ENCODE results near the gene IL23A.
"Not testable (repeated sequence)": the region's sequence is repeated elsewhere in the genome, so short reads cannot be mapped to it uniquely, and the experiment has no call there.

Gene IL23A, protein sequence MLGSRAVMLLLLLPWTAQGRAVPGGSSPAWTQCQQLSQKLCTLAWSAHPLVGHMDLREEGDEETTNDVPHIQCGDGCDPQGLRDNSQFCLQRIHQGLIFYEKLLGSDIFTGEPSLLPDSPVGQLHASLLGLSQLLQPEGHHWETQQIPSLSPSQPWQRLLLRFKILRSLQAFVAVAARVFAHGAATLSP

DNA sequence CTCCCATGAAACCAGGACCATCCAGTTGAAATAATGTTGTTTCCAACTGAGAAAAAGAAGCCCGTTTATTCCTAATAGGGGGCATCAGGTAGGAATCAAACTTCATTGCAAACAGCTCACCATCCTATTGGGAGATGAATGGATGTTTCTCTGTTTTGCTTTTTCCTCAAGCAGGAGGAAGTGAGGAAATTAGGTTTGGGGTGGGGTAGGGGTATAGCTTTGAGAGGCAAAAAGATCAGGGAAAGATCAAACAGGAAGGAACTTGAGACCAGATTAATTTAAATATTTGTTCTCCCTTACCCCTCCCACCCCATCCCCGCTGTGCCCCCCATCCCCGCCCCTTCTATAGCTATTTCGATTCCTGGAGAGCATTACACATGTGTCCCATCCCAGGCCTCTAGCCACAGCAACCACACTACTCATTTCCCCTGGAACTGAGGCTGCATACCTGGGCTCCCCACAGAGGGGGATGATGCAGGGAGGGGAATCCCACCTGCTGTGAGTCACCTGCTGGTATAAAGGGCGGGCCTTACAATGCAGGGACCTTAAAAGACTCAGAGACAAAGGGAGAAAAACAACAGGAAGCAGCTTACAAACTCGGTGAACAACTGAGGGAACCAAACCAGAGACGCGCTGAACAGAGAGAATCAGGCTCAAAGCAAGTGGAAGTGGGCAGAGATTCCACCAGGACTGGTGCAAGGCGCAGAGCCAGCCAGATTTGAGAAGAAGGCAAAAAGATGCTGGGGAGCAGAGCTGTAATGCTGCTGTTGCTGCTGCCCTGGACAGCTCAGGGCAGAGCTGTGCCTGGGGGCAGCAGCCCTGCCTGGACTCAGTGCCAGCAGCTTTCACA lies at the start of gene IL23A:
TSS of gene IL23A (plus strand) at position 577 of the 850 bp plus-strand sequence. CDS start at position 738, 161 bp downstream.
- no peak for DNase-seq

DNA sequence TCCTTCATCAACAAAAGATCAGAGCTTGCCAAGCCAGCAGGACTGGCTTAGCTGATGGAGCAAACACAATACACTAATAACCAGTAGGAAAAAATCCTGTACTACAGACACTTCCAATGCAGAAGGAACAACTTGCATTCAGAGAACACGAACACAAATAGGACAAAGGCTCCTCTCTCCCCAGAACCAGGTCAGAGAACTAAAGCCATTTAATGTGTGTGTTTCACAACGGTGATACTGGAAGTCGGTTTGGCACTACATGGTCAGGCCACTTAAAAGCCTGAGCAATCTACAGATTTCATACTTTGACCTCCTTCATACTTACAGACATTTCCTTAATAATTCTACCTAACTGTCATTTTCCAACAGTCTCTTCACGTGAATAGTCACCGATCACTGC lies 44.9 kb upstream of the IL23A start:
- DNase-seq, result no peak

DNA sequence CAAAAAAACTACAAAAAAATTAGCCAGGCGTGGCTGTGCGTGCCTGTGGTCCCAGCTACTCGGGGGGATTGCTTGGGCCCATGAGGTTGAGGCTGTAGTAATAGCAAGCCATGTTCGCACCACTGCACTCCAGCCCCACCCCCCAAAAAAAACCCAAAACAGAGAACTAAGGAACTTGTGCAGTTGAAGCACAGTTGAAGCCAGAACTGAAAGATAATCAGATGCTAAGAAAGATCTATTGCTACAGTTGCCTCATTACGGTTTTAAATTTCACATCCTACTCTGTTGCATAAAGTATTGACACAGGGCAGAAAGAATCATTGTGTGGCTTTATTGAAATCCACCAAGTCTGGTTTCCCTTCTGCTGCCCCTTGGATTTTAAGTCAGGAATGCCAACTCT lies 42.4 kb upstream of the IL23A start:
- no peak for DNase-seq

DNA sequence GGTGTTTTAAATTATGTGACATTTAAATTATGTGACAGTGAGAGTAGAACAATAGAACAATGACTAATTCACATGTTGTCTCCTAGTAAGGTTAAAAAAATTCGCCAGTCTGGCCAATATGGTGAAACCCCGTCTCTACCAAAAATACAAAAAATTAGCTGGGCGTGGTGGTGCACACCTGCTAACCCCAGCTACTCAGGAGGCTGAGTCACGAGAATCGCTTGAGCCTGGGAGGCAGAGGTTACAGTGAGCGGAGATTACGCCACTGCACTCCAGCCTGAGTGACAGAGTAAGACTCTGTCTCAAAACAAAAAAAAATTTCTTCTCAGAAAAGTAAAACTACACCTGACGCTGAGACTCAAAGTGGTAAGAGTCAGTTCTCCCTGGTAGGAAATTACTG lies 41.3 kb upstream of the IL23A start:
- DNase-seq, result no peak

DNA sequence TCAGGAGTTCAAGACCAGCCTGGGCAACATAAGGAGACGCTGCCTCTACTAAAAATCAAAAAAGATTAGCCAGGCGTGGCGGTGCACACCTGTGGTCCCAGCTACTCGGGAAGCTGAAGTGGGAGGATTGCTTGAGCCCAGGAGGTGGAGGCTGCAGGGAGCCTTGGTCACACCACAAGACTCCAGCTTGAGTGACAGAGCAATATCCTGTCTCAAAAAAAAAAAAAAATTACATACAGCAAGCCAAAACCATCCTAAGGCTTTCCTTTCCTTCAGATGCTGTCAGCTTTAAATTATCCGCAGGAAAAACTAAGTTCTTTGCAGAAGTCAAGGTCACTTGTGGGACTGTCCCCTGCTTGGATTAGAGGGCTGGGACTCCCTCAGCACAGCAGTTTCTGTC lies 39.9 kb upstream of the IL23A start:
- DNase-seq, result no peak

DNA sequence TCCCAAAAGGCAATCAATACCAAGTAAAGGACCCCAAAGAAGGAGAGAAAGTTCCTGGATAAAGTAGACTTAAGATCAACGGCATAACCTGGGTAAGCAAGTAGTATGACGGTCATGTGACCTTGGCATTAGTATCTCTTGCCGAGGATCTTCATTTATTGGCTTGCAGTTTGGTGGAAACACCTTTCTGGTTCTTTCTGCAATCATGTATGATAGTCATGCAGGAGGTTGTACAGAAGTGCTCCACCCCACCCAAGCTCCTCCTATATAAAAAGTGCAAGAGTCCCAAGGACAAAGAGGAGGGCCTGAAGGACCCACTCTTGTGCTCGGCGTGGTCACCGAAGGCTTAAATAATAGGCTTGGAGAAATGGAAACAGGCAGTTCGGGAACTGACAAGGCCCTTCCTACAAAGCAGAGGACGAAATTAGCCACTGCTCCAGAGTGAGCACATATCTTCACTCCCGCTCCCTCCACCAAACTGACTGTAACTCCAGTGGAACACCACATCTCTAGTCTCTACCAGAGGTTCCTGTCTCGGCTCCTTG lies 39.3 kb upstream of the IL23A start:
- no peak for DNase-seq

DNA sequence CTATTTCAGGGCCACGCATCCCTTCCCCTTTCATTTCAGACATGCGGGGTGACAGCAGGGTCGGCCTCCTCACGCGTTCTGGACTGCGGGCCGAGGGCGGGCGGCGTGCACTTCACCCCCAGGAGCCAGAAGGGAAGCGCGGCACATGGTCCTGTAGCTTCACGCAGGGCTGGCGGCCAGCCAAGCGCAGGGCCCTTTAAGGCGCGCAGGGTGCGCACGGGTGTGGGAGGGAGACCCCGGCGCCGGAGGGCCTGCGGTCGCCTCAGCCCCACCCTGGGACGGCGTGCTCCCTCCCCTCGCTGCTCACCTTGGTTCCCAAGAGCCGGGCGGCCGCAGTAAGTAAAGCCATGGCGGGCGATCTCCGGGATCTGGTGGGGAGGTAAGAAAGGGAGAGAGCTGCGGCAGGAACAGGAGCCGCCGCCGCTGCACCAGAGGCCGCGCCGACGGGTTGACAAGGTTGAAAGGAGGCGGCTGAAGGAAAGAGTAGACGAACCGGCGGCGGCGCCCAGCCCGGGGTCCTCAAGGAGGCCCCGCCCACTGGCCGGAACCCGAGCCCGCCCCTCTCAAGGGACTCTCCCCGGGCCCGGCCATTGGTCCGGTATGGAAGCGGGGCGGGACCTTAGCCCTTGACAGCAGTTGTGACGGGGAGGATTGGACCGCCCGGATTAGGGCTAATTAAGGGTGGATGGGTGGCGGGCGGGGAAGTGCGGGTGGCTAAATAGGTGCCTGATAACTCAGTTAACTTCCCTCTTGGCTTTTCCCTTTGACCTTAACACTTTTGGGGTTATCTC lies 38.6 kb upstream of the IL23A start, which contains the start of gene CS:
TSS of gene CS (minus strand) at position 478 of the 791 bp plus-strand sequence. CDS start at position 349, 129 bp downstream.
- peak; percentile 92 for DNase-seq

DNA sequence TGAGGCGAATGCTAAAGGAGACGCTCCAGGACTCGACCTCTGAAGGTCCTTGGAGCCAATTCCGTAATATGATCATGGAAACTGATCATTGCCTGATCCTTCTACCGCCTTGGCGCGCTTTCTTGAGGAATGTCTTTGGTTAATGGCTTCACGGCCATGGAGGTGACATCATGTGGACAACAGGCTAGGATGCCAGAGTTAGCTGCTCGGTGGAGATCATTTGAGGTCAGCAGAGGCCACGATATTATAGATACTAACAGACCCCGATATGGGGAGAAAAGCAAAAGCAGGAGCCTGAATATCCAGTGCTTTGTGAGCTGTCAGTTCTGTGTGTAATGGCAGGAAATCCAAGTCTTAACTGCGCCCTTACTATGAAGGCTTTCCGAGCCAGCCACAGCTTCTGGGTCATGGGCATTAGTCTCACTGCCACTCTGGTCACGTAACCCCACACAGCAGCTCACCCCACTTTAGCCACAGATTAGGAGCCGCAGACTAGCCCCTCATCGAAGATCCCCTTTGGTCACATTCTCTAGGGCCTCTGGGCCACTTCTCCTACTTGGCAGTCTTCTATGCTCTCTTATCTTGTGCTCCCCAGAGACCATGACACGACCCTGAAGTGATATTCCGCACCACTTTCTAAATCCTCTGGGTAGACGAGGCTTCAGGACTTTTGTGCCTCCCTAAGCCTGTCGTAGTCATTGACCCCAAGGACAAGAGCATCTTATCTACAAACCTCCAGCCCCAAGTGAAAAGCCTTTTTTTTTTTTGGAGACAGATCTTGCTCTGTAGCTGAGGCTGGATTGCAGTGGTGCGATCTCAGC lies 37.8 kb upstream of the IL23A start:
- DNase-seq, result no peak

DNA sequence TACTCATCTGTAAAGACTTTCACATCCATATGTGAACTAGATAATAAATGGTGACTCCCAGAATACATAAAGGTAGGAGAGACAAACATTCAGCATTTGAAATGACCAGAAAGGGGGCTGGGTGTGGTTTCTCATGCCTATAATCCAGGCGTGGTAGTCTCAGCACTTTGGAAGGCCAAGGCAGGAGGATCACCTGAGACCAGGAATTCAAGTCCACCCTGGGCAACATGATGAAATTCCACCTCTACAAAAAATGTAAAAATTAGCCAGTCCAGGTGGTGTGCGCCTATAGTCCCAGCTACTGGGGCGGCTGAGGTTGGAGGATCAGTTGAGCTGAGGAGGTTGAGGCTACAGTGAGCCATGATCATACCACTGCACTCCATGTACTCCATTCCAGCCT lies 34.4 kb upstream of the IL23A start:
- DNase-seq, result no peak

DNA sequence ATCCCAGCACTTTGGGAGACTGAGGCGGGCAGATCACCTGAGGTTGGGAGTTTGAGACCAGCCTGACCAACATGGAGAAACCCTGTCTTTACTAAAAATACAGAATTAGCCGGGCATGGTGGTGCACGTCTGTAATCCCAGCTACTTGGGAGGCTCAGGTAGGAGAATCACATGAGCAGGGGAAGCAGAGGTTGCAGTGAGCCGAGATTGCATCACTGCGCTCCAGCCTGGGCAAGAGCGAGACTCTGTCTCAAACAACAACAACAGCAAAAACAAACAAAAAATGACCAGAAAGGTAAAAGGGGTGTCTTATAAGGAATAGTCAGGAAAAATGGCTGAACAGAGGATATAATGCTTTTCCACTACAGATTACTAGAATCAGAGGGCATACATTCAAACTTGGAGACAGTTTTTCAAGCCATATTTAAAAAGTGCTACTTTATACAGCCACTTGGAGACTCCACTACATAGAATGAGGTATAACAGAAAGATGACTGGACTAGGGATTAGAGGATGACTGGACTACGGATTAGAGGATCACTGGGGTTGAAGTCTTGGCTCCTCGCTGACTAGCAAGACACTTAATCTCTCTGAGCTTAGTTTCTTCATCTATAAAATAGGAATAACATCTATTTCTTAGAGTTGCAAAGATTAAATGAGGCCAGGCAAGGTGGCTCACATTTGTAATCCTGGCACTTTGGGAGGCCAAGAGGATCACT lies 33.7 kb upstream of the IL23A start:
- no peak for DNase-seq

DNA sequence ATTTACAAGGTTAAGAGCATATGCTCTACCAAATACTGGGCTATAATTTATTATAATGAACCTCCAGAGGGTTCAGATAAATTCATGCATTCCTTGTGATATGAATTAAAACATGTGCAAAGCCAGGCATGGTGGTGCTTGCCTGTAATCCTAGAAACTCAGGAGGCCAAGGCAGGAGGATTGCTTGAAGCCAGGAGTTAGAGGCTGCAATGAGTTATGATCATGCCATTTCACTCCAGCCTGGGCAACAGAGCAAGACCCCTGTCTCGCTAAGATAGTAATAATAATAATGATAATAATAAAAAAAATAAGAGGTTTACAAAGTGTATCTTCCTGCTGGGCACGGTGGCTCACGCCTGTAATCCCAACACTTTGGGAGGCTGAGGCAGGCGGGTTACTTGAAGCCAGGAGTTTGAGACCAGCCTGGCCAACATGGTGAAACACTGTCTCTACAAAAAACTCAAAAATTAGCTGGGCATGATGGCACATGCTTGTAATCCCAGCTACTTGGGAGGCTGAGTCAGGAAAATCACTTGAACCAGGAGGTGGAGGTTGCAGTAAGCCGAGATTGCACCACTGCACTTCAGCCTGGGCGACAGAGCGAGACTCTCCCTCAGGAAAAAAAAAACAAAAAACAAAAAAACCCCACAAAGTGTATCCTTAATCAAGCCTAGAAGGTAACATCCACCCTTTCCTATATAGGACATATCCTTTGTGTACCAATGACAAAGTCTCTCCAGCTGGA lies 31.3 kb upstream of the IL23A start:
- DNase-seq, result no peak

DNA sequence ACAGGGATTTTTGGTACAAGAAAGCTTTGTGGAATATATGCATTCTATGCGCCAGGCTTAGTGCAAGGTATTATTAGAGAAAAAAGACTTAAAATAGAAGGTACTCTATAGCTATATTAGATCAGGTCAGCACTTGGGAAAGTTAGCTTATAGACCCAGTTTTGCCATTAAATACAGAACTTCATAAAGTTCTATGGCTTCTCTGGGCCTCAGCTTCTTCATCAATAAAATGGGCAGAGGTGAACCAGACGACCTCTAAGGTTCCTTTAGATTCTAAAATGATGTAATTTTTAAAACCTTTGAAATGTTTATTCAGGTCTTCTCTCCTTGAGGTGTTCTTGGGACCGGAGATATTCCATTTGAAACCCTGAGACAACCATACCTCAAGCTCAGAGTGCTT lies 30.0 kb upstream of the IL23A start:
- no peak for DNase-seq

DNA sequence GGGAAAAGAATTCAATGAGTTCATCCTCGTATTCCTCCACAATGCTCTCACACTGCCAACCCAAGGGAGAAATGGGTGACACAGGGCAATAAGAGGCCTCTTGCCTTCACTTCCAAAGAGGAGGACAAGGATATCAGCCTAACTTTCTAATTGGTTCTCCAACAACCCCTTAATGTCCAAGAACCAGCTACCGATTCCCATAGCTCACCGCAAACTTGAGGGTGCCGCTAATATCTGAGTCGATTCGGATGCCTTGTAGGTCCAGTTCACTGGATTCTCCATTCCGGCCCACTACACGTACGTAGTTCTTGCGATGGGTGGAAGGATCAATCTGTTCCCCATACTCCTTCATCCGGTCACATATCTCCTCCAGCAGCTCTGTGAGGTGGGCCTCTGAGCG lies 27.7 kb upstream of the IL23A start:
- DNase-seq, result no peak

DNA sequence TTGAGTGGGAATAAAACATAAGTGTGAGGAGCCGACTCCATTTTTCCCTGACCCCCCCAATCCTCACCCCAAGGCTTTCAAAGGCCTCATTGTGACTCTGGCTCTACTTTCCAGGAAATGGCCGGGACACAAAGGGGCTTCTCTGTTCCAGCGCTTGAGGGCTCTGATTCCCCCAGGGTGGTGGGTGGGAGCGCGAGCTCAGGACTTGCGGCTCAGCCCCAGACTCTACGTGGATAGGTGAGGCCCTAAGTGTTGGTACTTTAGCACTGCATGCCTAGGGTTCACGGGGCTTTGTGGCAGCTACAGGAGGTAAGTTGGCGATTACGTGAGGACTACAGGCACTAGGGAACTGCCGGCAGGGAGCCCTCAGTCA lies 23.4 kb upstream of the IL23A start:
- no peak for DNase-seq

DNA sequence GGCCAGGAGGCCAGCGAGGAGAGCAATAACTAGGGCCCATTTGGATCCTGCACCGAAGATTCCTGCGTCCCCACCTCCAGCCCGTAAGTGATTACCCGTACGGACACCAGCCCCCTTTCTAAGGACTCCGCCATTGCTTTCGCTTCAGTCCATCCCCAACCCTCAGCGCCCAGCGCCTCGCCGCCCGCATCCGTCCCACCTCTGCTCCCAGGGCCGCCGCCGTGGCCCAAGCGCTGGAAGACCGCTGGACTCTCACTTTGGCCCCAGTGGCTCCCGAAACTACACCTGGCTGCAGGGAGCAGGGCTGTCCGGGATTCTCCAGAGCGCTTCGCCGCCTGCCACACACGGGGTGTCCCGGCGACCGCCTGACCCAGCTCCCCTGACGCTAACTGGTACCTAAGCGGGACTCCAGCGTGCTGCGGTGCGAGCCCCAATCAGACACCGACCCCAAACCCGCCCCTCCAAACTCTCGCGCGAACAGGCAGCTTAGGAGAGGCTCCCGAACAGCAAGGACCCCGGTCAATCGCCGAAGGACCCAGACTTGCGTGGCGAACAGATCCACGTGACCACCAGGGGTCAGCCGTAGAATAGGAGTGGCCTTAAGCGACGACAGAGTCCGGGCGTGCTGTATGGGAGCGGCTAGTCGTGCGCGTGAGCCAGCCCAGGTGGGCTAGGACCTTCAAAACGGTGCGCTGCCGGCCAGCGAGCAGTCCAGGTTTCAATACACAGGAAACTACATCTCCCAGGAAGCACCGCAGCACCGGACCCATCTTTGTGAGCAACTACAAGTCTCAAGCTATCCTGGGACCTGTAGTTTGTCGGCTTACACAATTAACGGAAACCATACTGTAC lies 22.8 kb upstream of the IL23A start, which contains the start of gene CNPY2:
TSS of gene CNPY2 (minus strand) at position 367 of the 852 bp plus-strand sequence. CDS start 771 bp downstream, outside the sequence.
- DNase-seq, result peak; percentile 95

DNA sequence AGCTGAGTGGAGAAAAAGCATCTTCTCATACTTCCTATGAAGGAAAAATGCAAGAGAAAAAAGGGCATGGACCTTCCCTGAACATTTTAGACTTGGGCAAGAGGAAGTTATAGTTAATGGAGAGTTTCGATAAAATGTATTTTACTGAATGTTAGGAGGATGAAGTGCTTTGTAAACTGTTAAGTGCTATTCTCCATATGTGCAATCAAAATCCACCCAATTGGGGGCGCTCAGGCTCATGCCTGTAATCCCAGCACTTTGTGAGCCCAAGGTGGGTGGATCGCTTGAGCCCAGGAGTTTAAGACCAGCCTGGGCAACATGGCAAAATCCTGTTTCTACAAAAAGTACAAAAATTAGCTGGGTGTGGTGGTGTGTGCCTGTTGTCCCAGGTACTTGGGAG lies 21.0 kb upstream of the IL23A start:
- DNase-seq, result no peak

DNA sequence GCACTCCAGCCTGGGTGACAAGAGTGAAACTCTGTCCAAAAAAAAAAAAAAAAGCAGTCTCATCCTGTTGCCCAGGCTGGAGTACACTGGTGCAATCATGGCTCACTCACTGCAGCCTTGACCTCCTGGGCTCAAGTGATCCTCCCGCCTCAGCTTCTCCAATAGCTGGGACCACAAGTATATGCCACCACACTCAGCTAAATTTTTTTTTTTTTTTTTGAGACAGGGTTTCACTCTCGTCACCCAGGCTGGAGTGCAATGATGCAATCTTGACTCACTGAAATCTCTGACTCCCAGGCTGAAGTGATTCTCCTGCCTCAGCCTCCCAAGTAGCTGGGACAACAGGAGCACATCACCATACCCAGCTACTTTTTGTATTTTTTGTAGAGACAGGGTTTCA lies 17.7 kb upstream of the IL23A start:
- no peak for DNase-seq

DNA sequence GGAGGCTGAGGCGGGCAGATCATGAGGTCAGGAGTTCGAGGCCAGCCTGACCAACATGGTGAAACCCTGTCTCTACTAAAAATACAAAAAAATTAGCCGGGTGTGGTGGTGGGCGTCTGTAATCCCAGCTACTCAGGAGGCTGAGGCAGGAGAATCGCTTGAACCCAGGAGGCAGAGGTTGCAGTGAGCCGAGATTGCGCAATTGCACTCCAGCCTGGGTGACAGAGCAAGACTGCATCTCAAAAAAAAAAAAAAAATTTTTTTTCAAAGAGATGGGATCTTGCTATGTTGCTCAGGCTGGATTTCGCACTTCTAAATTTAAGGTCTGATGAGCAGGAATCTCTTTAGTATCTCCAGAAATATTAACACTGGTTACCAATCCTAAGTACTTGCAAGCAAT lies 17.1 kb upstream of the IL23A start:
- DNase-seq, result not testable (repeated sequence)

DNA sequence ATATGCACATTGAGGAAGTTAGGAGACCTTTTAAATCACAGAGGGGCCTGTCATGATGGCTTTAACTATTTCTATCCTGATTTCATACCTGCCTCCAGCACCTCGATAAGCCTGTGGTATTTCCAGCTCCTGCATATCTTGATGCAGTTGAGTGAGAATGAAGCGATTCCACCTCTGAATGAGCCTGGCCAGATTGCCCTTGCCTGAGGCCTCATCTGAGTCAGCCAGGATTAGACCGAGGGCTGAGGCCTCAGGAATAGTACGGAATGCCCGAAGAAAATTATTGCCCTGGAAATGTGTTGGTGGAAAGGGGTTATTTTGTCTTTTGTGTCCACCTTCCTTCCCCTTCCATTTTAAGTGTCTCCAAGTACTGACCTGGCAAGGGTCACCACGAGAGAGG lies 14.5 kb upstream of the IL23A start:
- no peak for DNase-seq

DNA sequence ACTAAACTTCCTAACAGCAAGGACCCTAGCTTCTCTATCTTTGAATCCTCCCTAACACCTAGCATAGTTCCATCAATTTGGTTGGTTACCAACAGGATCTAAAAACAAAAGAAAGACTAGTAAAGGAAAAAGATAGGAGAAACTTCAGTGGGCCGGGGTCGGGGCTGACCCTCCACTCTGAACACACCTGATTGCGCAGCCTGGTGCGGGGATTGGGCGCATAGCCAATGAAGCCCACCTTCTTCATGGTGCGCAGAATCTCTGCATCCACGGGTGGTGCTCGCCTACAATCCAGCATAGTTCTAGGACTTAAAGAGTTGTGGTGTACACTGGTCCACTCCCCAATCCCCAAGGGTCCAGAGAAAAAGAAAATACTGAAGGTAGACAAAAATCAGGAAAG lies 12.6 kb upstream of the IL23A start:
- no peak for DNase-seq

Data from NCI-H187 treated with DMSO at 0.1 percent for 48 hours (cell line).